NCI-H2196 (cell line): ENCODE results near the gene FCRL2.

Experiments used
- DNase-seq: peaks from one replicate; lab custom pipeline; 2025; ENCODE audit not compliant: unreplicated experiment; lab: John Stamatoyannopoulos, UW

FCRL2 gene

DNA sequence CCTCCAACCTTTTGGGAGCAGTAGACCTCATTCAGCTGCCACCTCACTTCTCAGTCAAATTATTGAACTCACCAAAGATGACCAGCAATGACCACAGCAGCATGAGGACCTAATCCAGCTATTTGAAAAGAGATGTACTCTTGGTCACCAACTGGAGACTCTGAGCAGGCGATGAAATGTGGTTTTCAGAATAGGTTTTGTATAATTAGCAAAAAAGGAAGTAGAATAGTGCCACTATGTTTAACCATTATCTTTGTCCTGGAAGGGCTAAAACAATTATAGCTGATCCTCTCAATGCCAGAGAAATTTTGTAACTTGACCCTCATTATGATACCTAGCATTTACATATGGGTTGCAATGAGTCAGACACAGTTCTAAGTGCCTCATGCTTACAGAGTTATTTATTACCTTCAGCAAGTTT is at the start of gene FCRL2:
Gene FCRL2, minus strand, starts transcription at position 162 of the 421 bp plus-strand sequence. Its CDS starts 59 bp downstream, at position 103.
- no peak for DNase-seq

GRCh38 chr1:157820299-157820698 is 43.4 kb upstream of the FCRL2 start:
- DNase-seq: no peak

GRCh38 chr1:157819896-157820295 is 43.0 kb upstream of the FCRL2 start, which contains the start of gene FCRL1:
FCRL1 (minus strand) TSS chr1:157820120; CDS start chr1:157820037, 83 bp downstream.
- no peak for DNase-seq

DNA sequence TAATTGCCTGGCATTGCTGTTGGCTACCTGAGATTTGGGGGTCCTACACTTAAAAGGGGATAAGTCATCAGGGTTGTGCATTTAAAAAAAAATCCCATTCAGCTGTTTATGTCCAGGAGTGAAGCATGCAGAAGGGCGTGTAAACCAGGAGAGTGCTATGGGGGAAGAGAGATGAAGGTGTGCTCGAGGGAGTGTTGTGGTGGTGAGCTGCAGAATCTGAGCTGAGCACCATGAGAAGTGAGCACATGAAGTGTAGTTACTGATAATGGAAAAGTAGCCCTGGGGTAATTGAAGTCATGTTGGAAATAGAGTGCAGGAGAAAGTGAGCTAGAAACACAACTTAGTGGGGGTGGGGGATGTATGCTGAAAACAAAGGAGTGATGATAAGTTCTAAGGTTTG is 42.3 kb upstream of the FCRL2 start:
- DNase-seq: no peak

- no peak for DNase-seq
These were observed 36.3 kb upstream of the FCRL2 start for GRCh38 chr1:157813269-157813668.

DNA sequence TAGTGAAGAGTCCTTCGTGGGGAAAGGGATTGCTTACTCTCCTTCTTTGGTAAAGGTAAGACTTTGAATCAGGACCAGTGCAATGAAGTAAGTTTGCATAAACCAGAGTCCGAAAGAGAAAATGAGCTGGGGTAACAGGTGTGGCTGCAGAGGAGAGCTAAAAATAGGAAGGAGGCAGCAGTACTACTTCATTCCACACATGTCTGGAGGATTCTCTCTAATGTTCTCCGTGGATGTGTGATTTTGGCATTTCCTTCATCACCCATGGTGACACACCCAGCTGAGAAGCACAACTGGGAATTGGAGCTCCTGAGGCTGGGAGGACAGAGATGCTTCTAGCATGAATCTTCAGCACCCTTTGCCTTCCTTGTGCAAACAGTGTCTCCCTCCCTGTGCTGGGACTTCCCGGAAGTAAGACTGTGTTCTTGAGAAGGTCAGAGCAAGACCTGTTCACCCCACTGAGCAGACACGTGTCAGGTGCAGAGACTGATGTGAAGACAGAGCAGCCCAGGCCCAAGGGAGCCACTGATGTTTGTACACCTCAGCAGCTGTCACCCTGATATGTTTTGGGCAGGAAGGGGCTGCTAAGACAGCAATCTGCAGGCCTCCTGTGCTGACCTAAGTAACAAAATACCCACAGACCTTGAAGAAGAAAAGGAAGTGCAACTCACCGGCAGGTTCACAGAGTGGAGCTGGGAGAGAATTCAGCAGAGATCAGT is 29.7 kb upstream of the FCRL2 start:
- DNase-seq: no peak

- no peak for DNase-seq
These were observed 26.9 kb upstream of the FCRL2 start for GRCh38 chr1:157803851-157804250.

GRCh38 chr1:157799996-157800395 is 23.1 kb upstream of the FCRL2 start:
- DNase-seq: no peak

DNA sequence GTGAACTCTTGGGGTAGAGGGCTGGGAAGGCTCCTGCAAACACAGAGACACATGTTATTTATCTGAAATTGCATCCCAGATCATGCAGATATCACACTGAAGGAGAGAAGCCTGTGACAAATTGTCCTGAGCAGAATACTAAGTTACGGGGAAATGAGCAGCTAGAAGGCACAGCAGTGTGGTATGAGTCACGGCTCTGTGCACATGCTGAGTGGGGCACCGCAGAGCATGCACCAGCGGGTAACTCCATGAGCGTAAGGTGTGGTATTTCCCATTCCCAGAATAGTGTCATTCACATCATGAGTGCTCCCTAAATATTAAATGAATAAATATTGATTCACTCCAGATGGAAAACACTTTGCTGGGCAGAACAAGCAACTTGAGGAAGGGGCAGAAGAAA is 21.3 kb upstream of the FCRL2 start:
- no peak for DNase-seq

- no peak for DNase-seq
These were observed 8.3 kb upstream of the FCRL2 start for GRCh38 chr1:157785248-157785647.

DNA sequence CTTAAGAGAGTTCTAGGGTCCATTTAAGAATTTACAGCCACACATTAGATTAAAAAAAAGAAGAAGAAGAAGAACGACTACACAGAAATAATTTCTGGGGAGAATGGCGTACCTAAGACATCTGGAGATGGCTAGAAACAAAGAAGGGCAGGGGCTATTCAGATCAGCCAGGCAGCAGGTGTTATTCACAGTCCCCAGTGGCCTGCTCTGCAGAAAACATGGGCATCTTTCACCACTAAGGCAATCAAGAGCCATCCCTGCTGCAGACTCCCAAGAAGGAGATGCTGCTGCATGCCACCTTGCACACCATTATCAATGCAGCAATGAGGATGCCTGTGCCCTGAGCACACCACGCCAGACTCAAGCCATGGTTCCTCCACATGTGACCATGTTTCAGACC is 7.9 kb upstream of the FCRL2 start:
- no peak for DNase-seq

DNA sequence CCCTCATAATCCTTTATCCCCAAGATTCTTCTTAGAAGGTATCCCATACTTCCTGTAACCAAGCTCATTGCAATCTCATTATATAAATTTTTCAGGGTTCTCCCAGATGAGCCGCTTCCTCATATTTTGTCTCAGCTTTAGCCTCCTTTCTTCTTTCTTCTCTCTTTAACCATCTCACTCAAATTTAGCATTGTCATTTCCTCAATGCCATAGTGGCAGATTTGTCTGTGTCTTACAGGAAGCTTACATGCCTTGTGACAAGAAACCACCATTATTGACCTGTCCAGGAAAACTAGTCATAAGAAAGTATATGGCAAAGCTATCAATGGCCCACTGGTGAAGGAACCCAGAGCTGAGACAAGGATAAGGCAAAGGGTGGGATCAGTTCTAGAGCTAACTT is 6.0 kb upstream of the FCRL2 start:
- no peak for DNase-seq

GRCh38 chr1:157781048-157781447 is 4.1 kb upstream of the FCRL2 start:
- DNase-seq: no peak

DNA sequence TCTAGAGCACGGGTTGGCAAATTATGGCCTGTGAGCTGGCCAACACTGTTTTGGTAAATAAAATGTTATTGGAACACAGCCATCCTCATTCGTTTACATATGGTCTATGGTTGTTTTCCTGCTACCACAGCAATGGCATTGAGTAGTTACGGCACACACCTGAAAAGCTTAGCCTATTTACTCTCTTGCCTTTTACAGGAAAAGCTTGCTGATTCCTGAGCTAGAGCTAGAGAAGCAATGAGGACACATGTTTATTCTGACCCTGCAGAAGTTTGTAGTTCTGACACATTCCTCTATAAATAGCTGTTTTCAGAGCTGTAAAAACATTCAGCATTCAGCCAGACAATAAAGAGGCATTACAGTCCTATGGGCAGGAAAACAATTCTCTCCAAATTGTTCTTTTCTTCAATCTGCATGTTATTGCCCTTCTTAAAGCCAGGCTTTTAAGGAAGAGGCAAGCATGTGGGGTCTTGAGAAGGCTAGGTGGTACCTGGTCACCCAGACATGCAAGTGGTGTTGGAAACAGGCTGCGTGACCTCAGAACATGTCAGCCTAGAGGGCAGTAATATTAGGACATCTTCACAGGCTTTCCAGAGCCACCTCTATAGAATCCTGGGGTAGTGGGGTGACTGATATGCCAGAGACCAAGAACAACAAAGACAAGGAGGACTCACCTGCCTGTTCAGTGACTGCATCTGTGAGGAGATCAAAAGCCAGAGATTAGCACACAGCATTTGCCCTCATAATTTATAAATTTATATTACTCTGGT is 1.6 kb downstream of the FCRL2 start:
- DNase-seq: no peak

- no peak for DNase-seq
These were observed 2.5 kb downstream of the FCRL2 start for GRCh38 chr1:157774412-157774811.

- no peak for DNase-seq
These were observed 3.2 kb downstream of the FCRL2 start for GRCh38 chr1:157773493-157774350.

- no peak for DNase-seq
These were observed 5.1 kb downstream of the FCRL2 start for GRCh38 chr1:157771661-157772425.

- DNase-seq: no peak
These were observed 6.4 kb downstream of the FCRL2 start for GRCh38 chr1:157770442-157771043.

- DNase-seq: no peak
These were observed 10.1 kb downstream of the FCRL2 start for GRCh38 chr1:157766792-157767191.

DNA sequence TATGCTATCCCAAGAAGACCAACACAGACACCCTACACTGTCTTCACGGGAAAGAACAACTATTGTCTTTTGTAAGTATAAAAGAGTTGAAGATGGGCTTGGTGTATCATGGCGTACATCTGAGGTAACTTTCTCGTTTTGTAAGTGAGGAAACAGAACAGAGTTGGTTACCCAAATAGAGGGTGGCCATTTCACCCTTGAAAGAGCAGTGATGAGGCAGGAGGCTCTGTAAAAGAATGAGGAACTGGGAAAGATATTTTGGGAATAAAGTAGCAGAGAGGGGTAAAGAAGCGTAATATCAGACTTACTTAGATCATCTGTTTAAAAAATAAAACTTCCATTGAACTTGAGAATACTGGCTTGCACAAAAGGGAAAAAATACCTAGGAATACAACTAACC is 18.9 kb downstream of the FCRL2 start:
- DNase-seq: no peak
